Prostate gland (tissue), 2 donors: Measurements from ENCODE around the gene FBXO11. TPM values are rescaled to one million over a fixed set of nuclear protein-coding genes. Genes with fewer than 3 reads are reported as not detected.
"Not testable (repeated sequence)": the region's sequence is repeated elsewhere in the genome, so short reads cannot be mapped to it uniquely, and the experiment has no call there.

Experiments
- DNase-seq: peaks from one replicate; pipeline ENCODE4 v3.0.0-alpha.2; 2019; ENCODE audit warnings: low spot score
- H3K27ac ChIP-seq, 2 donors: fragments of 200-600 bp; sonication (generic); 2 replicates each; pipeline ENCODE4 v1.5.1; 2017 to 2019
- H3K27me3 ChIP-seq: fragments of 200-600 bp; sonication (generic); replicated peaks from 2 replicates; pipeline ENCODE4 v1.5.1; 2019; ENCODE audit not compliant: insufficient read depth
- H3K36me3 ChIP-seq, 2 donors: fragments of 200-600 bp; sonication (generic); 1 replicate in 1 of 2; 2 replicates in 1 of 2; pipeline versions ENCODE4 v1.5.1 to v1.8.1; 2017 to 2019
- H3K4me1 ChIP-seq: fragments of 200-600 bp; sonication (generic); replicated peaks from 2 replicates; pipeline ENCODE4 v1.5.1; 2019
- H3K4me3 ChIP-seq, 2 donors: fragments of 200-600 bp; sonication (generic); 2 replicates each; pipeline ENCODE4 v1.5.1; 2017 to 2019
- H3K9me3 ChIP-seq: fragments of 200-600 bp; sonication (generic); 2 replicates; pipeline ENCODE4 v1.5.1; 2017
- CTCF ChIP-seq, 4 experiments: fragments of 200-600 bp in 2 of 4; fragments of 450-650 bp in 2 of 4; sonication (generic) in 2 of 4; IDR thresholded peaks; 1 replicate in 3 of 4; 2 replicates in 1 of 4; pipeline ENCODE4 v1.5.1; 2016 to 2019; ENCODE audit warnings: antibody characterized with exemption in 4 of 4, mild to moderate bottlenecking in 2 of 4, moderate library complexity in 2 of 4
- POLR2A ChIP-seq: fragments of 450-650 bp; IDR thresholded peaks from one replicate; pipeline ENCODE4 v1.6.1; 2016; ENCODE audit warnings: antibody characterized with exemption, mild to moderate bottlenecking
- POLR2AphosphoS5 ChIP-seq: sonication (generic); formaldehyde crosslinking; IDR thresholded peaks from one replicate; pipeline ENCODE4 v1.6.1; 2017; ENCODE audit warnings: antibody characterized with exemption
- WGBS: methylation state at CpG from one replicate; pipeline ENCODE4 v1.1.5; 2018; 5-methylcytosine and 5-hydroxymethylcytosine counted together
- intact Hi-C: fragments of 100-400 bp; cut with DNase I; formaldehyde crosslinking; loops from one replicate; pipeline ENCODE4 v1.14.2; 2022
- total RNA-seq, 2 donors: library from RNA; depleted of rRNA; stranded (reverse); fragments of >200 nt; gene quantifications; one replicate each; pipeline ENCODE4 v1.1.0, GENCODE V29; 2016

Gene FBXO11
- total RNA-seq, 2 donors from 2014 or later: 48.4 to 54.2 TPM

GRCh38 chr2:47864566-47864965, 41.7 kb downstream of the FBXO11 start:
- Histone ChIP-seq H3K36me3 (no peaks in the 10 kb centered on the region), H3K27ac (no peak overlapping the region), H3K9me3 (no peaks in the 10 kb centered on the region), H3K4me1 (no peaks in the 10 kb centered on the region), H3K27me3 (no peaks in the 10 kb centered on the region), H3K4me3 (no peak overlapping the region)
- intact Hi-C loops: no loop called here
- no peak for DNase-seq
- TF ChIP-seq POLR2AphosphoS5 (no peak), POLR2A (no peak), CTCF (IDR thresholded peaks at IDR 0.05) (no peak)
- 46% methylated on average over 1 of the region's 1 CpG for WGBS

- WGBS: 97% methylated on average over 6 of the region's 6 CpGs
- H3K27me3 ChIP-seq: no peaks in the 10 kb centered on the region
- H3K36me3 ChIP-seq: no peaks in the 10 kb centered on the region
- no peaks in the 10 kb centered on the region for H3K4me1 ChIP-seq
- no peak for DNase-seq
- intact Hi-C loops: no loop called here
- H3K4me3 ChIP-seq: no peak overlapping the region
- no peaks in the 10 kb centered on the region for H3K9me3 ChIP-seq
- no peak overlapping the region for H3K27ac ChIP-seq
- TF ChIP-seq POLR2AphosphoS5 (no peak), POLR2A (no peak), CTCF (IDR thresholded peaks at IDR 0.05) (no peak)
These were observed 43.3 kb downstream of the FBXO11 start for GRCh38 chr2:47862949-47863348.

- H3K4me1 ChIP-seq, H3K4me3 ChIP-seq, H3K36me3 ChIP-seq, intact Hi-C loops, DNase-seq, H3K27me3 ChIP-seq, H3K27ac ChIP-seq, H3K9me3 ChIP-seq: not testable (repeated sequence)
- 87% methylated on average over 8 of the region's 8 CpGs for WGBS
These were observed 53.1 kb downstream of the FBXO11 start for GRCh38 chr2:47853067-47853777.

- no peak for DNase-seq
- H3K27me3 ChIP-seq: no peaks in the 10 kb centered on the region
- no peak overlapping the region for H3K4me3 ChIP-seq
- H3K9me3 ChIP-seq: no peaks in the 10 kb centered on the region
- no peaks in the 10 kb centered on the region for H3K4me1 ChIP-seq
- 92% methylated on average over 1 of the region's 1 CpG for WGBS
- TF ChIP-seq CTCF (IDR thresholded peaks at IDR 0.05): no peak
- TF ChIP-seq POLR2A: no peak
- TF ChIP-seq POLR2AphosphoS5: no peak
- no peaks in the 10 kb centered on the region for H3K36me3 ChIP-seq
- no peak overlapping the region for H3K27ac ChIP-seq
- intact Hi-C loops: no loop called here
These were observed 56.1 kb downstream of the FBXO11 start for GRCh38 chr2:47850198-47850597.

GRCh38 chr2:47849368-47849767, 56.9 kb downstream of the FBXO11 start:
- TF ChIP-seq POLR2AphosphoS5: no peak
- TF ChIP-seq POLR2A: no peak
- no peak for TF ChIP-seq CTCF (IDR thresholded peaks at IDR 0.05)
- WGBS: 63% methylated on average over 2 of the region's 2 CpGs
- H3K9me3 ChIP-seq: no peaks in the 10 kb centered on the region
- H3K27ac ChIP-seq: no peak overlapping the region
- H3K4me1 ChIP-seq: no peaks in the 10 kb centered on the region
- H3K4me3 ChIP-seq: no peak overlapping the region
- no peaks in the 10 kb centered on the region for H3K27me3 ChIP-seq
- no peaks in the 10 kb centered on the region for H3K36me3 ChIP-seq
- no peak for DNase-seq
- intact Hi-C loops: no loop called here
